ENCODE results near the gene MYOCD.

MYOCD gene

DNA sequence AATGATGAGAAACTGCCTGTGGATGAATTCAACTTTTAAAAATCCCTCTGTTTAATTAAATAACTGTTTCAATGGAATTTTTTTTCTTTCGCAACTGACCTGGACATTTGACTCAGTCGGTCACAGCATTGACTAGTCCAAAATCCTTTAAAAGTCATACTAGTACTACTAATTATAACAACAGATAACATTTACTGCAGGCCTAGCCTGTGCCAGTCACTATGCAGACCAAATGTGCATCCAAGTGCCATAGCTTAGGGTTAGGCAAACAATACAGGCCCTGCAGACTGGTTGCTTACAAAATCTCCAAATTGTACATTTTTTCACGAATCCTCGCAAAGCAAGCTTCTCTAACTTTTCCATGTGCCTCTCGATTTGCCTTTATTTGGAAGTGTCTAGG lies 56.6 kb downstream of the MYOCD start:
- no peak overlapping the region for H3K4me3 ChIP-seq
- peak overlapping the region; percentile 15 to 56 for H3K27ac ChIP-seq

GRCh38 chr17:12726131-12726530 lies 60.4 kb downstream of the MYOCD start:
- DNase-seq (ENCODE audit: low spot score) = no peak
- Histone ChIP-seq H3K4me3 (no peak overlapping the region), H3K27ac (no peak overlapping the region)
- TF ChIP-seq, protein P1, sequence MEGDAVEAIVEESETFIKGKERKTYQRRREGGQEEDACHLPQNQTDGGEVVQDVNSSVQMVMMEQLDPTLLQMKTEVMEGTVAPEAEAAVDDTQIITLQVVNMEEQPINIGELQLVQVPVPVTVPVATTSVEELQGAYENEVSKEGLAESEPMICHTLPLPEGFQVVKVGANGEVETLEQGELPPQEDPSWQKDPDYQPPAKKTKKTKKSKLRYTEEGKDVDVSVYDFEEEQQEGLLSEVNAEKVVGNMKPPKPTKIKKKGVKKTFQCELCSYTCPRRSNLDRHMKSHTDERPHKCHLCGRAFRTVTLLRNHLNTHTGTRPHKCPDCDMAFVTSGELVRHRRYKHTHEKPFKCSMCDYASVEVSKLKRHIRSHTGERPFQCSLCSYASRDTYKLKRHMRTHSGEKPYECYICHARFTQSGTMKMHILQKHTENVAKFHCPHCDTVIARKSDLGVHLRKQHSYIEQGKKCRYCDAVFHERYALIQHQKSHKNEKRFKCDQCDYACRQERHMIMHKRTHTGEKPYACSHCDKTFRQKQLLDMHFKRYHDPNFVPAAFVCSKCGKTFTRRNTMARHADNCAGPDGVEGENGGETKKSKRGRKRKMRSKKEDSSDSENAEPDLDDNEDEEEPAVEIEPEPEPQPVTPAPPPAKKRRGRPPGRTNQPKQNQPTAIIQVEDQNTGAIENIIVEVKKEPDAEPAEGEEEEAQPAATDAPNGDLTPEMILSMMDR (IDR thresholded peaks at IDR 0.05) = no peak

More for the DNA sequence above, 56.6 kb downstream of the MYOCD start:
- DNase-seq (ENCODE audit: low spot score) = no peak
- TF ChIP-seq, protein P1 (IDR thresholded peaks at IDR 0.05) = no peak

GRCh38 chr17:12727076-12727760 lies 61.5 kb downstream of the MYOCD start:
- H3K4me3 ChIP-seq = no peak overlapping the region
- no peak for DNase-seq (ENCODE audit: low spot score)
- TF ChIP-seq, protein P1 (IDR thresholded peaks at IDR 0.05) = no peak
- H3K27ac ChIP-seq = peak overlapping the region; percentile 15 to 90

DNA sequence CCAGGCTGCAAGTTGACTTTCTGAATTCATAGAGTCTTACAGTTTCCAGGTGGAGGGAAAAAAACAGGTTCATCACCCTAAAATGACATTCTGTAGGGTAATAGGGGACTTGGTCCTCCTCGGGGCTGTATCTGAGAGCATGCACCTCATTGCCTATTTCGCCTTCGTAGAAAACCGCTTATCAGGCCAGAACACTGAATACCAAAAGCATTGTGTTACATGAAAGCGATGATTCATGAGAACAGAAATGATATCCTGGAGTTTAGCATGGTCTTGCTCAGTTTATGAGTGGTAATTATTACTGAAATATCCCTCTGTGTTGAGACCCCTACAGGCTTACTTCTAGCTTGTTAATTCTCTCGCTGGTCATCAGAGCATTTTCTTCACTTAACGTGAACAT lies 62.2 kb downstream of the MYOCD start:
- TF ChIP-seq, protein P1 (IDR thresholded peaks at IDR 0.05) = no peak
- H3K27ac ChIP-seq = peak overlapping the region; percentile 15 to 90
- H3K4me3 ChIP-seq = no peak overlapping the region
- no peak for DNase-seq (ENCODE audit: low spot score)

DNA sequence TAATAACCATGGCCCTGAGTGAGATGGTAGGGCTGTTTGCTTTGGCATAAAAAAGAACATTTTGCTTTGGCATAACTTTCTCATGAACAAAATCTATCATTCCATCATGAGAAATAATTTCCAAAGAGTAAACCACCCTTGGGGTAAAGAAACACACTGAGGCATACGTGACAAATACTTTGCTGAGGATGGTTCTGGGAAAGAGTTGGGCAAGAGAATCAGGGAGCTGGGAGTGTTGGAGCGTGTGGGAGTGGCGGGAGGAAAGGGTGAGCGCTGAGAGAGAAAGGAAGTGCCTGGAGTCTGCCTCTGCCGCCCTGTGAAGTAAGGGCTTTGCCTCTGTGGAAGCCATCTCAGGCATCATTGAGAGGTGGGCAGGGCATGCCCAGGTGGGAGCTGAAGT lies 63.4 kb downstream of the MYOCD start:
- TF ChIP-seq, protein P1 (IDR thresholded peaks at IDR 0.05) = no peak
- Histone ChIP-seq H3K27ac (peak overlapping the region; percentile 86 to 90), H3K4me3 (no peak overlapping the region)
- no peak for DNase-seq (ENCODE audit: low spot score)

DNA sequence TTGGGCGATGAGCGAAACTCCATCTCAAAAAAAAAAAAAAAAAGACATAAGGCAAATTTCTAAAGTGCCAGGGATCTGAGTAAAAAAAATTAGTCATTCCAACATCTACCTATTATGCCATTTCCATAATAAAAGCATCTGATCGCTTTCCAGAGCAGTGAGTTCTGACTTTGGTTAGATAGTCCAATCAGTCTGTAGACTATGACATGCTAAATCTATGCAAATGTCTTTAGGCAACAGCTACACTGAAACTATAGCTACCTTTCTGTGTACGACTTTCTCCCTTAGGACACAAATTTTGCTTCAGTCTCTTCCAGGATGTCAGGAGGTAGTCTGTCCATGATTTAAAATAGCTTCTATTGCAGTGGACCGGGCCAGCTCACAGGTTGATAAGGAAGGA lies 64.7 kb downstream of the MYOCD start:
- TF ChIP-seq, protein P1 (IDR thresholded peaks at IDR 0.05) = no peak
- Histone ChIP-seq H3K27ac (peak overlapping the region; percentile 86 to 90), H3K4me3 (no peak overlapping the region)
- no peak for DNase-seq (ENCODE audit: low spot score)

DNA sequence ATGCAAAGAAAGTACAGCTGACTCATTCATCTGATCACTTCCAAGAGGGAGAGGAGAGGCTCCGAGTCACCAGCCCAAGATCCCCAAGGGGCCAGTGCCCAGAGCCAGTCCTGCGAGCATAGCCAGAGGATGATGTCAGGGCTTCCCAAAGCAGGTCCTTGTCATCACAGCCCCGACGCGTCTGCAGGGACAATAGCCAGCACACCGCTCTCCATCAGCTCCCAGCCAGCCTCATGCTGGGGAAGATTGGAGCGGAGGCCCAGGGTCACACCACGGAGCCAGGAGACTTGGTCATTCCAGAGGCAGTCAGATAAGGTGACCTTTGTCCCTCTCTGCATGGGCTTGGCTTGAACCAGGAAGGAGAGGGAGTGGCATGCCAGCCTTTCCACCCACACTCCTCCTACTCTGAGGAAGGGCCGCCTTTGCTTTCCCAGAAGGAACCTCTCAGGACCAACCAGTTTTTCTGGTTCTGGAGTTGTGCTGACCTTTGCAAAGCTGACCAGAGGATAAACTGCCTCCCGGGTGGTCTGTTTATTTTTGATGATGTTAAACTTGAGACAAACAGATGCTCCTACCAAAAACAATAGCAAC lies 65.3 kb downstream of the MYOCD start:
- TF ChIP-seq, protein P1 (IDR thresholded peaks at IDR 0.05) = no peak
- Histone ChIP-seq H3K27ac (peak overlapping the region; percentile 86 to 90), H3K4me3 (peak overlapping the region; percentile 24)
- peak; percentile 94 for DNase-seq (ENCODE audit: low spot score)
